ENCODE results near the gene DPH2.
A peak's percentile ranks its signal among the peaks of the same experiment; 100 is the strongest.

The DPH2 gene

GRCh38 chr1:43970502-43970901, 692 bp downstream of the DPH2 start:
- no peak for DNase-seq

- no peak for DNase-seq
Observed at GRCh38 chr1:43970911-43971310, 1.1 kb downstream of the DPH2 start.

- DNase-seq = no peak
Observed at GRCh38 chr1:43971336-43971980, 1.6 kb downstream of the DPH2 start.

GRCh38 chr1:43973981-43974442, 4.2 kb downstream of the DPH2 start:
- DNase-seq = no peak

- DNase-seq = peak; percentile 89
Observed at GRCh38 chr1:43974443-43975248, 4.8 kb downstream of the DPH2 start, which contains the start of gene ATP6V0B. ATP6V0B (plus strand) TSS chr1:43974960; CDS start chr1:43975041, 81 bp downstream.

- DNase-seq = no peak
Observed at GRCh38 chr1:43975249-43975961, 5.6 kb downstream of the DPH2 start.

- DNase-seq = no peak
Observed at GRCh38 chr1:43976045-43976444, 6.2 kb downstream of the DPH2 start.

- DNase-seq = no peak
Observed at GRCh38 chr1:43976890-43977289, 7.1 kb downstream of the DPH2 start.

GRCh38 chr1:43977376-43978263, 7.8 kb downstream of the DPH2 start:
- DNase-seq = no peak

- DNase-seq = no peak
Observed at GRCh38 chr1:43978264-43978550, 8.4 kb downstream of the DPH2 start.

GRCh38 chr1:43978551-43979260, 8.9 kb downstream of the DPH2 start, which contains the start of gene B4GALT2:
B4GALT2 (plus strand) TSS chr1:43979210; CDS start chr1:43981161, 1,951 bp downstream.
- DNase-seq = no peak

- DNase-seq = no peak
Observed at GRCh38 chr1:43979261-43979527, 9.4 kb downstream of the DPH2 start.

- DNase-seq = no peak
Observed at GRCh38 chr1:43979528-43980254, 9.9 kb downstream of the DPH2 start.

- DNase-seq = no peak
Observed at GRCh38 chr1:43980255-43981134, 10.7 kb downstream of the DPH2 start.

GRCh38 chr1:43981135-43981491, 11.3 kb downstream of the DPH2 start:
- DNase-seq = no peak

GRCh38 chr1:43981636-43982035, 11.8 kb downstream of the DPH2 start:
- DNase-seq = no peak

GRCh38 chr1:43982241-43982640, 12.4 kb downstream of the DPH2 start:
- no peak for DNase-seq

GRCh38 chr1:43982808-43983207, 13.0 kb downstream of the DPH2 start:
- DNase-seq = no peak

GRCh38 chr1:43983253-43983899, 13.6 kb downstream of the DPH2 start:
- no peak for DNase-seq

GRCh38 chr1:43984855-43985254, 15.0 kb downstream of the DPH2 start:
- DNase-seq = no peak
